Prostate gland (tissue), 2 donors: ENCODE data around the gene CROCC.

Experiments used
- CTCF ChIP-seq, 4 experiments: fragments of 200-600 bp in 2 of 4; fragments of 450-650 bp in 2 of 4; sonication (generic) in 2 of 4; IDR thresholded peaks; 1 replicate in 3 of 4; 2 replicates in 1 of 4; pipeline ENCODE4 v1.5.1; 2016 to 2019; ENCODE audit warnings: antibody characterized with exemption in 4 of 4, mild to moderate bottlenecking in 2 of 4, moderate library complexity in 2 of 4
- POLR2A ChIP-seq: fragments of 450-650 bp; IDR thresholded peaks from one replicate; pipeline ENCODE4 v1.6.1; 2016; ENCODE audit warnings: antibody characterized with exemption, mild to moderate bottlenecking
- POLR2AphosphoS5 ChIP-seq: sonication (generic); formaldehyde crosslinking; IDR thresholded peaks from one replicate; pipeline ENCODE4 v1.6.1; 2017; ENCODE audit warnings: antibody characterized with exemption

GRCh38 chr1:16986113-16986512 is 64.4 kb downstream of the CROCC start:
- TF ChIP-seq POLR2A (no peak), CTCF (IDR thresholded peaks at IDR 0.05) (no peak), POLR2AphosphoS5 (no peak)
